ENCODE measurements around the gene TUBG1. TPM values are rescaled to one million over a fixed set of nuclear protein-coding genes. Genes with fewer than 3 reads are reported as not detected.
A peak's percentile ranks its signal among the peaks of the same experiment; 100 is the strongest.
"Not testable (repeated sequence)": the region's sequence is repeated elsewhere in the genome, so short reads cannot be mapped to it uniquely, and the experiment has no call there.

TUBG1 gene
- total and polyA plus RNA-seq, 7 donors: 16.2 to 39.2 (median 25.7) TPM

DNA sequence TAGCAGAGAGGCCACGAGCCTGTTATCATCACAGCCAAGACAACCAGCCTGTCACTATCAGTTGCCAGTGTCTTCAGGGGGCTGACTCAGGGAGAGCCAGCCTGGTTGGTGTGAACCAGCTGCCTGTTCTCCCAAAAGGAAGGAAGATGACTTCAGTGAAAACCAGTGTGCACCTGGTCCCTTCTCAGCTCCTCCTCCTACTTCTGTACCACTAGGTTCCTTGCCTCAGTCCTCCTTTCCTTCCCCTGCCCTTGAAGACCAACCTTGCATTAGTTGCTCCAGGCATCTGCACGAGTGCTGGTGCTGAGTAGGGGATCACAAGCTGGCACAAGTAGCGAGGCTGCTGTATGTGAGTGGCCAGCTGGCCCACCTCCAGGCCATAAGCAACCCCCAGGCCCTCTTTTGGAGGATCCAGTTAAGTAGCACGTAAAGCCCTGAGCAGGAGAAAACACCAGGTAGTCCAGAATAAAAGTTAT, 8.5 kb downstream of the TUBG1 start:
- intact Hi-C loops (cut with DNase I): no loop called here
- peak overlapping the region in 1 of 4 donors; percentile 25 for H3K27ac ChIP-seq

DNA sequence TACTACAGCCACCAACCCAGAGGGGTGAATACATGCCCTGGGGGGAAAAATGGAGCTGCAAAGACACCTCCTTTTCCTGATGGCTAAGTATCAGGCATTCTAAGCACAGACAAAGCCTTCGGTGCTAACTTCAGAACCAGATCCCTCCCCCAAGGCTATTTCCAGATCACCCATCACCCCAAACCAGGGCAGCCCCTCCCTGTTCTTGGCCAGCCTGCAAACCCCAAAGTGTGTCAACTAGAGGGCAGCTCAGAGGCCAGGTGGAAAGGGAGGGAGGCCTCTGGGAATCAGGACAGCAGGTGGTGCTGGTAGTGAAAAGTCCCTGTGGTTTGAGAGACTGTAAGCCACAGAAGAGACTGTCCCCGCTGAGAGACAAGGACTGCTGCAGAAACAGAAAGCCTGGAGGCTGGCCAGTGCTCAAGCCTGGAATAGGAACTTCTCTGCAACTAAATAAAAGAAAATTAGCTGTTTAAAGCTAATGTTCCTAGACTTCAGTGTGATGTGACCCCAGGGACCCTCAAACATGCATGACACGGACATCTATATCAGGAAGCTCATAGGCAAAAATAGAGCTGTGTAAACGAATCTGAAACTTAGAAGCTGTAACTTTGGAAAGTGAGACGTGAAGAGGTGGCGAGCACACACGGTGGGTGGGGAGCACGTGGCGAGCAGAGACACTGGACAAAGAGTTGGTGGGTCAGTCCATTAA, 9.1 kb downstream of the TUBG1 start:
- no peak for DNase-seq
- Histone ChIP-seq H3K27ac (peak overlapping the region in 1 of 4 donors; percentile 25), H3K36me3 (peaks cover 6 to 27% (median 20%) of the 10 kb centered on the region in 4 donors), H3K27me3 (no peaks in the 10 kb centered on the region), H3K4me1 (peaks cover 0 to 15% (median 13%) of the 10 kb centered on the region in 4 donors), H3K9me3 (no peaks in the 10 kb centered on the region), H3K4me3 (no peak overlapping the region)
- WGBS, 2 donors: 30 to 39% methylated on average over 9 of the region's 9 CpGs
- TF ChIP-seq, protein P1, sequence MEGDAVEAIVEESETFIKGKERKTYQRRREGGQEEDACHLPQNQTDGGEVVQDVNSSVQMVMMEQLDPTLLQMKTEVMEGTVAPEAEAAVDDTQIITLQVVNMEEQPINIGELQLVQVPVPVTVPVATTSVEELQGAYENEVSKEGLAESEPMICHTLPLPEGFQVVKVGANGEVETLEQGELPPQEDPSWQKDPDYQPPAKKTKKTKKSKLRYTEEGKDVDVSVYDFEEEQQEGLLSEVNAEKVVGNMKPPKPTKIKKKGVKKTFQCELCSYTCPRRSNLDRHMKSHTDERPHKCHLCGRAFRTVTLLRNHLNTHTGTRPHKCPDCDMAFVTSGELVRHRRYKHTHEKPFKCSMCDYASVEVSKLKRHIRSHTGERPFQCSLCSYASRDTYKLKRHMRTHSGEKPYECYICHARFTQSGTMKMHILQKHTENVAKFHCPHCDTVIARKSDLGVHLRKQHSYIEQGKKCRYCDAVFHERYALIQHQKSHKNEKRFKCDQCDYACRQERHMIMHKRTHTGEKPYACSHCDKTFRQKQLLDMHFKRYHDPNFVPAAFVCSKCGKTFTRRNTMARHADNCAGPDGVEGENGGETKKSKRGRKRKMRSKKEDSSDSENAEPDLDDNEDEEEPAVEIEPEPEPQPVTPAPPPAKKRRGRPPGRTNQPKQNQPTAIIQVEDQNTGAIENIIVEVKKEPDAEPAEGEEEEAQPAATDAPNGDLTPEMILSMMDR (IDR thresholded peaks at IDR 0.05): peak in 1 of 4 experiments; percentile 9
- no peak for TF ChIP-seq POLR2AphosphoS5 (IDR thresholded peaks at IDR 0.05)
- intact Hi-C loops (cut with DNase I): no loop called here

More for the DNA sequence above, 8.5 kb downstream of the TUBG1 start:
- DNase-seq: no peak
- H3K27me3 ChIP-seq: no peaks in the 10 kb centered on the region
- peaks cover 6 to 33% (median 24%) of the 10 kb centered on the region in 4 donors for H3K36me3 ChIP-seq
- TF ChIP-seq POLR2AphosphoS5 (IDR thresholded peaks at IDR 0.05) (no peak), POLR2A (IDR thresholded peaks at IDR 0.05) (no peak), EP300 (IDR thresholded peaks at IDR 0.05) (no peak)
- TF ChIP-seq, protein P1 (IDR thresholded peaks at IDR 0.05): no peak
- H3K9me3 ChIP-seq: no peaks in the 10 kb centered on the region
- no peak overlapping the region for H3K4me3 ChIP-seq
- 73 to 76% methylated on average over 4 of the region's 4 CpGs for WGBS, 2 donors
- H3K4me1 ChIP-seq: peaks cover 0 to 15% (median 13%) of the 10 kb centered on the region in 4 donors

DNA sequence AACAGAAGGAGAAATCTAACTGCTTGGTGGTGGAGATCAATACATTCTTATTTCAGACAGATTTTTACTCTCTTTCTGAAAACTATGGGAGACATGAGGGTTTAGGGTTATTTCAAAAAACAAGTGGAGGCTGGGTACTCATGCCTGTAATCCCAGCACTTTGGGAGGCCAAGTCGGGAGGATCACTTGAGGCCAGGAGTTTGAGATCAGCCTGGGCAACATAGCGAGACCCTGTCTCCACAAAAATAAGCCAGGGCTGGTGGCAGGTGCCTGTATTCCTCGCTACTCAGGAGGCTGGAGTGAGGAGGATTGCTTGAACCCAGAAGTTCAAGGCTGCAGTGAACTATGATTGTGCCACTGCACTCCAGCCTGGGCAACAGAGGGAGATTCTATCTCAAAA, 12.5 kb downstream of the TUBG1 start:
- H3K4me3 ChIP-seq; H3K9me3 ChIP-seq; H3K27me3 ChIP-seq; H3K27ac ChIP-seq; H3K36me3 ChIP-seq; DNase-seq; intact Hi-C loops (cut with DNase I): not testable (repeated sequence)
- H3K4me1 ChIP-seq: peaks cover 0 to 15% (median 13%) of the 10 kb centered on the region in 4 donors
- WGBS, 2 donors: 91 to 94% methylated on average over 3 of the region's 3 CpGs

DNA sequence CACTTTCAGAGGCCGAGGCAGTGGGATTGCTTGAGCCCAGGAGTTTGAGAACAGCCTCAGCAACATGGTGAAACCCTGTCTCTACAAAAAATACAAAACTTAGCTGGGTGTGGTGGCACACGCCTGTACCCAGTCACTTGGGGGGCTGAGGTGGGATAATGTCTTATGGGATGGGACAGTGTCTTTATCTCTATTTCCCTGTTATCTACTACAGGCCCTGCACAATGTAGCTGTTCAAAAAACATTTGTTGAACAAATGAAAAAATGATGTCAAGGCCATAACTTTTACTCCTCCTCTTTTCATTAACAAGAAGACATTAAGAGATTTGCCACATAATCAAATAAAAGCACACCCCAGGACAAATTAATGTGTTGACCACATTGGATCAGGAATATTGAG, 13.8 kb downstream of the TUBG1 start:
- H3K27ac ChIP-seq: no peak overlapping the region
- peaks cover 0 to 8% (median 6%) of the 10 kb centered on the region in 4 donors for H3K4me1 ChIP-seq
- no peak overlapping the region for H3K4me3 ChIP-seq
- 86 to 89% methylated on average over 2 of the region's 2 CpGs for WGBS, 2 donors
- intact Hi-C loops (cut with DNase I): no loop called here
- TF ChIP-seq, protein P1 (IDR thresholded peaks at IDR 0.05): no peak
- no peak for TF ChIP-seq POLR2A (IDR thresholded peaks at IDR 0.05)
- no peak for TF ChIP-seq EP300 (IDR thresholded peaks at IDR 0.05)
- TF ChIP-seq POLR2AphosphoS5 (IDR thresholded peaks at IDR 0.05): no peak
- H3K36me3 ChIP-seq: no peaks in the 10 kb centered on the region
- H3K9me3 ChIP-seq: no peaks in the 10 kb centered on the region
- no peaks in the 10 kb centered on the region for H3K27me3 ChIP-seq
- no peak for DNase-seq

DNA sequence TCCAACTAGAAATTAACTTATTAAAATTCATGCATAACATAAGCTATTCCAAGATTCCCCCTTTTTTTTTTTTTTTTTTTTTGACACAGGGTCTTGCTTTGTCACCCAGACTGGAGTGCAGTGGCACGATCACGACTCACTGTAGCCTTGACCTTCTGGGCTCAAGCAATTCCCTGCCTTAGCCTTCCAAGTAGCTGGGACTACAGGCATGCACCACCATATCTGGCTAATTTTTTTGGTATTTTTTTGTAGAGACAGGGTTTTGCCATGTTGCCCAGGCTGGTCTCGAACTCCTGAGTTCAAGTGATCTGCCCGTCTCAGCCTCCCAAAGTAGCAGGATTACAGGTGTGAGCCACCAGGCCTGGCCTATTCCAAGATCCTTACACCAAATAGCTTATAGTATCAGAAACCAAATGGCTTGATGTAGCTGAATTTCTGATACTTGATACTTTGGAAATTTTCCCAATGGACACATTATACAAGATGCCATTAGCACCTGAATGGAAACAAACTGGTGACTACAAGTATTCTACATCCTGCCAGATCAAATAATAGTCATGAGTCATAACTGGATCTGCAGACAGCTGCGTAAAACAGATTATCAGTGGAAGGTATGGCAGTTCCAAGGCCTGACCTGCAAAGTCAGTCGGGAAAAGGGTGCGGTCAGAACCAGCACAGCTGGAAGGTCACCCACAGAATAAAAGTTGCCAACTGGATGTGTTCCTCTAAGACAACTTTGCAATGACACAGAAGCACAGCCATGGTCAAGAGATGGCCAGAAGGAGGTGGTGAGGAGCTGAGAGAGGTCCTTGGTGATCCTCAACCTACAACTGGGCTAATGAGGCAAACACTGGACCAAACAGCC, 14.5 kb downstream of the TUBG1 start:
- TF ChIP-seq POLR2A (IDR thresholded peaks at IDR 0.05) (no peak), EP300 (IDR thresholded peaks at IDR 0.05) (no peak), POLR2AphosphoS5 (IDR thresholded peaks at IDR 0.05) (no peak)
- TF ChIP-seq, protein P1 (IDR thresholded peaks at IDR 0.05): no peak
- no peak for DNase-seq
- H3K4me1 ChIP-seq: peaks cover 0 to 1% (median 0%) of the 10 kb centered on the region in 4 donors
- no peak overlapping the region for H3K27ac ChIP-seq
- H3K4me3 ChIP-seq: no peak overlapping the region
- no peaks in the 10 kb centered on the region for H3K27me3 ChIP-seq
- no peaks in the 10 kb centered on the region for H3K9me3 ChIP-seq
- H3K36me3 ChIP-seq: no peaks in the 10 kb centered on the region
- 56 to 84% methylated on average over 7 of the region's 7 CpGs for WGBS, 2 donors
- intact Hi-C loops (cut with DNase I): no loop called here

DNA sequence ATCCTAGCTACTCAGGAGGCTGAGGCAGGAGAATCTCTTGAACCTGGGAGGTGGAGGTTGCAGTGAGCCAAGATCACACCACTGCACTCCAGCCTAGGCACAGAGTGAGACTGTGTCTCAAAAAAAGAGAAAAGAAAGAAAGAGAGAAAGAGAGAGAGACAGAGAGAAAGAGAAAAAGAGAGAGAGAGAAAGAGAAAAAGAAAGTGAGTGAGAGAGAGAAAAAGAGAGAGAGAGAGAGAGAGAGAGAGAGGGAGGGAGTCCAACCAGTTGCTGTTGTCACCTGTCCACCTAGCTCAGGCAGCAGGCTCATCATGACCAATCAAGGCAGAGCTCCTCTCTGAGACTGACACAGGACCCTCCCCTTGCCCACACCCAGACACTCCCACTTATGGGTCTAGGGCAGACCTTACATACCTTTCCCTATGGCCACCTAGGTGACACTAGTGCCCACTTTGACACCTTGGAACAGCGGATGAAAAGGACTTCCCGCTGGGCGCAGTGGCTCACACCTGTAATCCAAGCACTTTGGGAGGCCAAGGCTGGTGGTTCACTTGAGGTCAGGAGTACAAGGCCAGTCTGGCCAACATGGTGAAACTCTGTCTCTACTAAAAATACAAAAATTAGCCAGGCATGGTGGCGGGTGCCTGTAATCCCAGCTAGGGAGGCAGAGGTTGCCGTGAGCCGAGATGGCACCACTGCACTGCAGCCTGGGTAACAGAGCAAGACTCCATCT, 17.7 kb downstream of the TUBG1 start:
- H3K27me3 ChIP-seq; H3K9me3 ChIP-seq; intact Hi-C loops (cut with DNase I); H3K27ac ChIP-seq; H3K4me1 ChIP-seq; DNase-seq; H3K36me3 ChIP-seq; H3K4me3 ChIP-seq: not testable (repeated sequence)
- 94 to 95% methylated on average over 6 of the region's 6 CpGs for WGBS, 2 donors

Data from sigmoid colon (tissue), 7 donors.